Retinal pigment epithelial cell (primary cell): ENCODE data around the gene KIAA0586.

Experiments used
- DNase-seq: peaks from one replicate; pipeline ENCODE4 v3.0.0-alpha.2; 2010; ENCODE audit warnings: low read depth
- H3K4me3 ChIP-seq: 2 replicates; pipeline ENCODE4 v1.5.1; 2011; ENCODE audit warnings: mild to moderate bottlenecking, low read length, control low read depth, moderate library complexity
- CTCF ChIP-seq: conservative IDR thresholded peaks from 2 replicates; pipeline ENCODE4 v1.5.1; 2011; ENCODE audit warnings: low read depth, low read length, control low read depth, inconsistent platforms

KIAA0586 gene

GRCh38 chr14:58428118-58428683, 682 bp downstream of the KIAA0586 start:
- H3K4me3 ChIP-seq, result peak overlapping the region; percentile 74
- DNase-seq, result peak; percentile 11
- no peak for TF ChIP-seq CTCF

- H3K4me3 ChIP-seq, result no peak overlapping the region
- DNase-seq, result no peak
- no peak for TF ChIP-seq CTCF
These were observed 2.6 kb downstream of the KIAA0586 start for GRCh38 chr14:58430156-58430555.

- no peak for DNase-seq
- TF ChIP-seq CTCF, result no peak
- H3K4me3 ChIP-seq, result no peak overlapping the region
These were observed 12.0 kb downstream of the KIAA0586 start for GRCh38 chr14:58439476-58439875.

- H3K4me3 ChIP-seq, result no peak overlapping the region
- DNase-seq, result no peak
- no peak for TF ChIP-seq CTCF
These were observed 17.1 kb downstream of the KIAA0586 start for GRCh38 chr14:58444627-58445026.

GRCh38 chr14:58455593-58456265, 28.2 kb downstream of the KIAA0586 start:
- no peak overlapping the region for H3K4me3 ChIP-seq
- no peak for TF ChIP-seq CTCF
- DNase-seq, result no peak

- H3K4me3 ChIP-seq, result no peak overlapping the region
- TF ChIP-seq CTCF, result no peak
- DNase-seq, result no peak
These were observed 33.3 kb downstream of the KIAA0586 start for GRCh38 chr14:58460772-58461171.

- TF ChIP-seq CTCF, result no peak
- DNase-seq, result no peak
These were observed 35.6 kb downstream of the KIAA0586 start for GRCh38 chr14:58463147-58463546.

More at GRCh38 chr14:58463147-58463546, 35.6 kb downstream of the KIAA0586 start:
- H3K4me3 ChIP-seq, result no peak overlapping the region
